T-helper 17 cell (primary cell): ENCODE data around the gene OLFM2. TPM values are rescaled to one million over a fixed set of nuclear protein-coding genes. Genes with fewer than 3 reads are reported as not detected.

ENCODE experiments used
- ATAC-seq: fragments of 150-1000 bp; cut with Tn5 transposase; 2 replicates; pipeline ENCODE4 v1.10.0; 2021; ENCODE audit warnings: mild to moderate bottlenecking, moderate library complexity
- DNase-seq, 3 donors: peaks; one replicate each; pipeline versions ENCODE4 v3.0.0 to v3.0.0-alpha.2; 2020 to 2021
- H3K9me3 ChIP-seq: one replicate; pipeline ENCODE4 v1.7.0; 2013; ENCODE audit warnings: low read length, mild to moderate bottlenecking; ENCODE audit not compliant: control insufficient read depth, poor library complexity, severe bottlenecking
- H3K27ac Mint-ChIP-seq: one replicate; pipeline ENCODE4 v1.8.0; 2022; ENCODE audit warnings: mild to moderate bottlenecking, moderate library complexity, mixed read lengths
- H3K27me3 Mint-ChIP-seq: one replicate; pipeline ENCODE4 v1.8.0; 2022; ENCODE audit warnings: mixed read lengths
- H3K36me3 Mint-ChIP-seq: one replicate; pipeline ENCODE4 v1.8.0; 2022; ENCODE audit warnings: low read depth, mixed read lengths
- H3K4me1 Mint-ChIP-seq: one replicate; pipeline ENCODE4 v1.8.0; 2022; ENCODE audit warnings: mild to moderate bottlenecking, mixed read lengths
- H3K4me3 Mint-ChIP-seq: one replicate; pipeline ENCODE4 v1.8.0; 2022; ENCODE audit warnings: mild to moderate bottlenecking, moderate library complexity, mixed read lengths
- total RNA-seq, 4 donors: library from RNA in 2 of 4; stranded (reverse) in 2 of 4; gene quantifications; one replicate each; pipeline ENCODE4 v1.2.3 and lab custom pipeline; 2022 to 2026

The OLFM2 gene
- total RNA-seq, 2 donors from 2014 or later = 3.1 to 3.9 TPM

DNA sequence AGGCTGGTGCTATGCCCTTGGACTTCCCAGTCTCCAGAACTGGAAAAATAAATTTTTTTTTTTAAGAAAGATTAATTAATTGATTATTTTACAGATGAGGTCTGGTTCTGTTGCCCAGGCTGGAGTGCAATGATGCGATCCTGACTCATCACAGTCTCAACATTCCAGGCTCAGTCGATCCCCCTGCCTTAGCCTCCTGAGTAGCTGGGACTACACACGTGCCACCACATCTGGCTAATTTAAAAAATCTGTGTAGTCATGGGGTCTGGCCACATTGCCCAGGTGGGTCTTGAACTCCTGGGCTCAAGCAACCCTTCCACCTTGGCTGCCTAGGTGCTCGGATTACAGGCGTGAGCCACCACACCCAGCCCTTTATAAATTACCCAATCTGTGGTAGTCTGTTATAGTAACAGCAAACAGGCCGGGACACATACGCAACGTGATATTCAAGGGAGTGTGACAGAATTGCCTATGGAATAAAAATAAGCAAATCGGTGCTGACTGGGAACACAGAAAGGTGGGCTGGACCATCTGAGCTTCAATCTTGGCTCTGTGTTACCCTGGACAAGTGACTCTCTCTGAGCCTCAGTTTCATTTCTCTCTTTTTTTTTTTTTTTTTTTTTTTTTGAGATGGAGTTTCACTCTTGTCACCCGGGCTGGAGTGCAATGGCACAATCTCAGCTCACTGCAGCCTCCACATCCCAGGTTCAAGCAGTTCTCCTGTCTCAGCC is 58.4 kb downstream of the OLFM2 start:
- Mint-ChIP-seq H3K4me1 (peaks cover 2% of the 10 kb centered on the region), H3K27me3 (no peaks in the 10 kb centered on the region), H3K27ac (peak overlapping the region; percentile 59), H3K4me3 (no peak overlapping the region), H3K36me3 (no peaks in the 10 kb centered on the region)
- DNase-seq (no peak), ATAC-seq (no peak)
- no peaks in the 10 kb centered on the region for H3K9me3 ChIP-seq

DNA sequence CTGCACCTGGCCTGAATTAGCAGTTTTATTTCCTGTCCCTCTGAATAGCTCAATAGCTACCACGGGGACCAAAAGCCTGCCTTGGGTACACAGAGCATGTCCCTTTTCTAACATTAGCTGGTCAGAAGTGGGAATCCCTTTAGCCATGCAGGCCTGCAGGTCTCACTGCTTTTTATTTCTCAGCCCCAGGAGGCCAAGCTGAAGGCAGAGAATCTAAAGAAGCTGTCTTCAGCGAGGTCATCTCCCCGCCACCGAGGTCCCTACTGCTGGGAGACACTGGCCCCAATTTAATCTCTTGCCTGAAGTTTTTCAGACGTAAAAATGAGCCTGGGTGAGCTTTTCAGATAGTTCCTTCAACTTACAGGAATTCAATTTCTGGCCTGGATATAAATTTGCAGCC is 60.5 kb downstream of the OLFM2 start:
- no peaks in the 10 kb centered on the region for H3K27me3 Mint-ChIP-seq
- DNase-seq (no peak), ATAC-seq (no peak)
- peaks cover 3% of the 10 kb centered on the region for H3K36me3 Mint-ChIP-seq
- H3K9me3 ChIP-seq = no peaks in the 10 kb centered on the region
- no peak overlapping the region for H3K4me3 Mint-ChIP-seq
- H3K4me1 Mint-ChIP-seq = peaks cover 6% of the 10 kb centered on the region
- H3K27ac Mint-ChIP-seq = no peak overlapping the region

DNA sequence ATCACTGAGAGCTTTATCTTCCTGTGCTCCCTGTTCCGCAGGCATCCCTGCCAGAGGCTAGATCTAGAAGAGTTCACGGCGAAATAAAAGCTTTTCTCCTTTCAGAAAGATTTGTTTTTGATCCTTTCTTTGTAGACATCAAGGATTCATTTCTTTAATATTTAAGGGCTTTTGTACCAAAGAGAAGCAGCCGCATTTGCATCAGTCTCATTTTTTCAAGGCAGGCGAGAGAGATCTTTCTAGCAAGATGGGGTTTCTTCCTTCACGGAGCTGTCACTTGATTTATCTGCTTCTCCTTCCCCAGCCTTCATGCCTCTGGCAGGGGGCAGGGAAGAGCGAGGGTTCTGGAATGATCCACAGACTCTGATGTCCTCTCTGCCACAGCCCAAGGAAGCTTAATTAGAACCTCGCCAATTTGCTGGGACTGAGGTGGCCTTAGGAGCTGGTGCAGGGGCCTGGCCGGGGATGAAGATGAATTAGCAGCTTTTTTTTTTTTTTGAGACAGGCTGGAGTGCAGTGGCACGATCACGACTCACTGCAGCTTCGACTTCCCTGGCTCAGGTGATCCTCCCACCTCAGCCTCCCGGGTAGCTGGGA is 61.2 kb downstream of the OLFM2 start:
- Mint-ChIP-seq H3K27ac (no peak overlapping the region), H3K4me1 (peaks cover 6% of the 10 kb centered on the region), H3K27me3 (no peaks in the 10 kb centered on the region), H3K4me3 (no peak overlapping the region), H3K36me3 (peaks cover 3% of the 10 kb centered on the region)
- ATAC-seq (no peak), DNase-seq (no peak)
- H3K9me3 ChIP-seq = no peaks in the 10 kb centered on the region

DNA sequence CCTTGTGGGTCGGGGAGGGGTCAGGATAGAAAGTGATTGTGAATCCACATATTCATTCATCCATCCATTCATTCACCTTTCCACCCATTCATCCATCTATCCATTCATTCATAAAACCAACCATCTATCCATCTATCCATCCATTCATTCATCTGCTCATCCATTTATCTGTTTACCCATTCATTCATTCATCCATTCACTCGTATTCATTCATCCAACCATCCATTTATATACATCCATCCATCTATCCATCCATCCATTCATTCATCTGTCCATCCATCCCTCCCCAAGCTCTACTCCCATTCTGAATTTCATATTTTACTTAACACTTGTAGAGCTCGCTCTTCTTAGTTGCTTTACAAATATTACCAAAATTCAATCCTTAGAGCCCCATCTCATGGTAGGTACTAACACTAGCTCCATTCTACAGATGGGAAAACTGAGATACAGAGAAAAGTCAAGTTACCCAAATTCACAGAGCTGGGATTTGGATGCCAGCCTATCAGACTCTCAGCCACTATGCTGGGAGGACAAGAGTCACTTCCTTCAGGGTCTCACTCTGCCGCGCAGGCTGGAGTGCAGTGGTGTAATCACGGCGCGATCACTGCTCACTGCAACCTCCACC is 63.6 kb downstream of the OLFM2 start:
- H3K9me3 ChIP-seq = no peaks in the 10 kb centered on the region
- no peaks in the 10 kb centered on the region for H3K27me3 Mint-ChIP-seq
- H3K36me3 Mint-ChIP-seq = peaks cover 3% of the 10 kb centered on the region
- no peak overlapping the region for H3K27ac Mint-ChIP-seq
- peaks cover 4% of the 10 kb centered on the region for H3K4me1 Mint-ChIP-seq
- ATAC-seq (no peak), DNase-seq (no peak)
- no peak overlapping the region for H3K4me3 Mint-ChIP-seq

DNA sequence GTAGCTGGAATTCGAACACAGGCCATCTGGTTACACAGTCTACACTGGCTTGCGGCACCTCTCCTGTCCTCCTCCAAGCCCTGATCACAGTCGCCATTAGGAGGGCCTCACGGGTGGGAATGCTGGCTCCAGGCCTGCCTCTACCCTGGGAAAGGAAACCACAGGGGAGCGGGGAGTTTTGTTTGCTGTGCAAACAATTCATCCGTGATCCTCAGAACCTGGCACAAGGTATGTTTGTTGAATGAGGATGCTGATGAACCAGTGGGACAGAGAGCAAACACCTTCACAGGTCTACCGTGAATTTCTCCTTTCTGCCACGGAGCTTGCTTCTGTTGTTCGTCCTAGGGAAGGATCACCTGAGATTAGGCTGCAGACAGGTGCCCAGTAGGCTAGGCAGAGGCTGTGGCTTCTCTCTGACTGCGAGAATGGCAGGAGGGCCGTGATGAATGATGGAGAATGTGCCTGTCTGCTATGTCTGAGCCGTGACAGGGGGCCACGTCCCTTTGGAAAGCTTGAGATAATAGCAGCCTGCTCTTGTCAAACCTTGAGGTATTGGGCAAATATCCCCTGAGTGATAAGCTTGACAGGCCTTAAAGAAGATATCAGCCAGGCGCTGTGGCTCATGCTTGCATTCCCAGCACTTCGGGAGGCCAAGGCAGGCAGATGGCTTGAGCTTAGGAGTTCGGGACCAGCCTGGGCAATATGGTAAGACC is 64.5 kb downstream of the OLFM2 start:
- no peak overlapping the region for H3K27ac Mint-ChIP-seq
- H3K4me1 Mint-ChIP-seq = peaks cover 6% of the 10 kb centered on the region
- no peak for ATAC-seq
- no peak for DNase-seq
- peaks cover 3% of the 10 kb centered on the region for H3K36me3 Mint-ChIP-seq
- no peak overlapping the region for H3K4me3 Mint-ChIP-seq
- no peaks in the 10 kb centered on the region for H3K27me3 Mint-ChIP-seq
- H3K9me3 ChIP-seq = no peaks in the 10 kb centered on the region

DNA sequence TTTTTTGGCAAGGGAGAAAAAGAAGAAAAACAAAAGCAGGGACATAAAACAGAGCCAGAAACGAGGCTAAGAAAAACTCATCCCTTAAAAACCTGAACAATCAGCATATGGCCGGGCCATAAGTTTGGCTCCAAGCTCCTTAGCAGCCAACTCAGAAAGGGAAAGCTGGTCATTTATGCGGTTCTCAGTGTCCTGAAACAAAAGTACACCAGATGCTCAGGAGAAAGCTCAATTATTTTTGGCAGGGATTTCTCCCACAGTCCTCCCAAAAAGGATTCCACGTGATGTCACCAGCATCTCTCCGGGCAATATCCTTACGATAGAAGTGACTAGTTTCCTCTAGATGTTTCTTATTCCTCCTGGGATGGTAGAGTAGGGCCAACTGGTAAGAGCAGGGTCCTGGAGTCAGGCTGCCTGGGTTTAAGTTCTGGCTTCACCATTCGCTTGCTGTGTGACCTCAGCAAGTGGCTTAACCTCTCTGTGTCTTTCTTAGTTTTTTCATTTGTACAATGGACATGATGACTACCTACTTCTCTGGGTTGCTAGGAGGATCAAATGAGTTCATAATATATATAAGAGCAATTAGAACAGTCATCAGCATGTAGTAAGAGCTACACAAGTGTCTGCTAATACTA is 67.2 kb downstream of the OLFM2 start:
- no peak for DNase-seq
- H3K4me3 Mint-ChIP-seq = no peak overlapping the region
- peaks cover 3% of the 10 kb centered on the region for H3K36me3 Mint-ChIP-seq
- no peak for ATAC-seq
- H3K9me3 ChIP-seq = no peaks in the 10 kb centered on the region
- peaks cover 21% of the 10 kb centered on the region for H3K4me1 Mint-ChIP-seq
- no peaks in the 10 kb centered on the region for H3K27me3 Mint-ChIP-seq
- no peak overlapping the region for H3K27ac Mint-ChIP-seq

DNA sequence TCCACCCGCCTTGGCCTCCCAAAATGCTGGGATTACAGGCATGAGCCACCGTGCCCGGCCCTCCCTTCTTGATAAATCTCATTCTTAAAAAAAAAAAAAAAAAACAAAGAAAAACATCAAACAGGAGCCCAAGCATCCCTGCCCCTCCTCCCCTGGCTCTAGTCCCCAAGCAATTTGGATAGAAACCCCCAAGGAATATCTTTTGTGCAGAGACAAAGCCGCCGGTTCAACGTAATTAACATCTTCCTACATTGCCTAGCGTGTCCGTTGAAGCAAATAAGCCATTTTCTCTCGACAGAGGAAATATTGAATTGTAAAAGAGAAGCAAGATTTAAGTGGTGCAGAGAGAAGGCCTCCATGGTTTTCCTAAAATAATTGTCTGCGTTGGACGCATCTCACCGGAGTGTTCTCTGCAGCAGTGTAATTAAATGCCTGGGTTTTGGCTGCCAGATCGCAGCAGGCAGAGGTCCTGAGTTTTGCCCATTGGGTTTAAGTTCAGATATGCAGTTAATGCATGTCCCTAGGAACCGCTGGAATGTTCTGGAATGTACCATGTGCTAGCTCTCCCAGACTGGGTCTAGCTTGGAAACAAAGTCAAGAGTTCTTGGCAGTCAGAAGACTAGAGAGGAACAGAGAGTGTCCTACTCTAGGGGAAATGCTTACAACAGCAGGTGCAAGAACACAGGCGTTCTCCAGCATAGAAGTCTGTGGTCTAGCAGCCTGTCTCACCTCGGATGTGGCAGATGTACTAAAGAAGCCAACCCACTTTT is 70.4 kb downstream of the OLFM2 start:
- H3K36me3 Mint-ChIP-seq = no peaks in the 10 kb centered on the region
- peaks cover 40% of the 10 kb centered on the region for H3K4me1 Mint-ChIP-seq
- DNase-seq (peak in 1 of 3 donors; percentile 20), ATAC-seq (peak; percentile 97)
- no peaks in the 10 kb centered on the region for H3K9me3 ChIP-seq
- peak overlapping the region; percentile 32 for H3K27ac Mint-ChIP-seq
- H3K4me3 Mint-ChIP-seq = peak overlapping the region; percentile 47
- no peaks in the 10 kb centered on the region for H3K27me3 Mint-ChIP-seq

DNA sequence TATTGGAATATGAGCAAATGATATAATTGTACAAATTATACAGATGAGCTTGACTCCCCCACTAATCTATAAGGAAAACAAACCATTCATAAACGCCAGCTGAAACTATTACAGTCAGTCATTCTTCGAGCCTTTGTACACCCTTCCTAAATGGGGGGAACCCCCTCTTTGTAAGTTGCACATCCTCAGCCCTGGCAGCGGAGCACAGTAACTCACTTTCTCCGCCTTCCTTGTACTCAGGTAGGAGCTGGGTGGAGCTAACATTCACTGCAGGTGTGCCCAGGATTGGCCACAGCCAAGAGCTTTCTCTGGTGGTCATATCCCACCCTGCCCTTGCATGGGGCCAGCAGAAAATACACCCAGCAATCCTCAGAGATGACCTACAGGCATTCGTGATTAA is 72.6 kb downstream of the OLFM2 start:
- Mint-ChIP-seq H3K36me3 (no peaks in the 10 kb centered on the region), H3K4me3 (no peak overlapping the region), H3K4me1 (peaks cover 49% of the 10 kb centered on the region), H3K27ac (peak overlapping the region; percentile 68), H3K27me3 (no peaks in the 10 kb centered on the region)
- no peaks in the 10 kb centered on the region for H3K9me3 ChIP-seq
- no peak for DNase-seq
- ATAC-seq = peak; percentile 56

DNA sequence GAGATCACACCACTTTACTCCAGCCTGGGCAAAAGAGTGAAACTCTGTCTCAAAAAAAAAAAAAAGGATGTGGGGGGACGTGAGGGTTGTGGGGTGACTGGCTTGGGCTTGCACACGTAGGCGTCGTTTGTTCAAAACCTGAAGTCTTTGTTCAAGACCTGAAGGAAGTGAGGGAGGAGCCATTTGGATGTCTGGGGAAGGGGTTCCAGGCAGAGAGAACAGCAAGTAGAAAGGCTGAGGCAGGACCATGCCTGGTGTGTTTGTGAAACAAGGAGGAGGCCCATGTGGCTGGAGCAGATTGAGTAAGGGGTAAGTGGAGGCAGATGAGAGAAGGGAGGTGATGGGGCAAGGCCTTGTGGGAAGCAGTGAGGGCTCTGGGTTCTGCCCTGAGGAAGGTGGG is 73.4 kb downstream of the OLFM2 start:
- DNase-seq = no peak
- Mint-ChIP-seq H3K4me1 (peaks cover 58% of the 10 kb centered on the region), H3K27ac (peak overlapping the region; percentile 68), H3K36me3 (peaks cover under 1% of the 10 kb centered on the region), H3K27me3 (no peaks in the 10 kb centered on the region), H3K4me3 (peak overlapping the region; percentile 34)
- ATAC-seq = no peak
- H3K9me3 ChIP-seq = no peaks in the 10 kb centered on the region

DNA sequence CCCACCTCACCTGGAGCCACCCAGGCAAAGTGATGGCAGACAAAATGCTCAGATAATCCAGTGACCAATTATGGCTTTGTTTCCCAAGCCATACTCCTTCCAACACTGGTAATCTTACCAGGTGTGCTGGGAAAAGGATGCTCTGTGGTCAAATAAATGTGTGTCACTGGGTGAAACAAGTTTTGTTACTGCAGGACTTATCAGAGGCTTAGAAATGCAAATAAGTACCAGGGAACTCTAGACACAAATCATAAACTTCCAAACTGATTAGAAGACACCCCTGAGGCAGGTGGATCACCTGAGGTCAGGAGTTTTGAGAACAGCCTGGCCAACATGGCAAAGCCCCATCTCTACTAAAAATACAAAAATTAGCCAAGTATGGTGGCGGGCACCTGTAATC is 74.8 kb downstream of the OLFM2 start:
- Mint-ChIP-seq H3K36me3 (peaks cover 2% of the 10 kb centered on the region), H3K27me3 (no peaks in the 10 kb centered on the region), H3K4me3 (peak overlapping the region; percentile 71), H3K27ac (peak overlapping the region; percentile 68), H3K4me1 (peaks cover 63% of the 10 kb centered on the region)
- H3K9me3 ChIP-seq = no peaks in the 10 kb centered on the region
- ATAC-seq = no peak
- DNase-seq = no peak

DNA sequence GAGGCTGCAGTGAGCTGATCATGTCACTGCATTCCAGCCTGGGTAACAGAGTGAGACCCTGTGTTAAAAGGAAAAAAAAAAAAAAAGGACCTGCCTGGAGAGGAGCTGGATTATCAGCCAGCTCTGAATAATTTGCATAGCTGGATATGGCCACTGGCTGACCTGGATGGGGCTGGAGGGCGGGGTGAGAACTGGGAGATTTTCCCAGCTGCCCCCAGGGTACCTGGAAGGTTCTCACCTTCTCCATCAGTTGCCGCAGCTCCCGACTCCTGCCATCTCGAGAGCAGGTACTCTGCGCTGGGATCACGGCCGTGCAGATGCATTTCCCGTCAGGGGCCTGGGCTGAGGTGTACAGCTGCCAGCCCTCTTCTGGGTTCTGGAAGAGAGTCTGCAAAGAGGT is 75.9 kb downstream of the OLFM2 start:
- no peak overlapping the region for H3K4me3 Mint-ChIP-seq

DNA sequence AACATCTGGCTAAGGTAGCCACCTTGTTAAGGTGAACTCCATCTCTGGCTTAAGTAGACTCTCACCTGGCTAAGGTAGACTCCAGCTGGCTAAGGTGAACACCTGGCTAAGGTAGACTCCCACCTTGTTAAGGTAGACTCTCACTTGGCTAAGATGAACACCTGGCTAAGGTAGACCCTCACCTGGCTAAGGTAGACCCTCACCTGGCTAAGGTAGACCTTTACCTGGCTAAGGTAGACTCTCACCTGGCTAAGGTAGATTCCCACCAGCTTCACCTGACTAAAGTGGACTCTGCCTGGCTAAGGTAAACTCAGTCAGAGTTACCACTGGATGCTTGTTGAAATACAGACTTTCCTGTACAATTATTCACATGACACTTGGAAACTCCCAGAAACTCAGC is 77.5 kb downstream of the OLFM2 start:
- peak overlapping the region; percentile 96 for H3K27ac Mint-ChIP-seq
- H3K27me3 Mint-ChIP-seq = no peaks in the 10 kb centered on the region
- ATAC-seq (no peak), DNase-seq (no peak)
- H3K4me3 Mint-ChIP-seq = peak overlapping the region; percentile 98
- H3K9me3 ChIP-seq = no peaks in the 10 kb centered on the region
- peaks cover 4% of the 10 kb centered on the region for H3K36me3 Mint-ChIP-seq
- H3K4me1 Mint-ChIP-seq = peaks cover 59% of the 10 kb centered on the region

More for the DNA sequence above, 75.9 kb downstream of the OLFM2 start:
- peaks cover 57% of the 10 kb centered on the region for H3K4me1 Mint-ChIP-seq
- DNase-seq (no peak), ATAC-seq (no peak)
- H3K27ac Mint-ChIP-seq = peak overlapping the region; percentile 29
- no peaks in the 10 kb centered on the region for H3K27me3 Mint-ChIP-seq
- no peaks in the 10 kb centered on the region for H3K9me3 ChIP-seq
- peaks cover 2% of the 10 kb centered on the region for H3K36me3 Mint-ChIP-seq
